SK-N-SH (cell line): Measurements from ENCODE around the gene NKX2-2. TPM values are rescaled to one million over a fixed set of nuclear protein-coding genes. Genes with fewer than 3 reads are reported as not detected.
A peak's percentile ranks its signal among the peaks of the same experiment; 100 is the strongest.

Experiments used
- CTCF ChIA-PET: fragments of 300-600, 350-600 bp; formaldehyde crosslinking; extraction: SDS; loops from one replicate; lab custom pipeline; 2021; lab: Yijun Ruan, JAX
- POLR2A ChIA-PET: fragments of 350-600 bp; sonication (Branson Sonifier 250); formaldehyde crosslinking; extraction: SDS; loops from one replicate; lab custom pipeline; 2020; ENCODE audit warnings: antibody characterized with exemption, inconsistent platforms; lab: Yijun Ruan, JAX
- DNase-seq: peaks from one replicate; pipeline ENCODE4 v3.0.0; 2012
- H2AFZ ChIP-seq: fragments of 200-600 bp; sonication (generic); 2 replicates; pipeline ENCODE4 v1.8.1; 2016; ENCODE audit warnings: antibody characterized with exemption, mild to moderate bottlenecking, low read depth
- H3F3A ChIP-seq: fragments of 200-600 bp; sonication (generic); replicated peaks from 2 replicates; pipeline ENCODE3; 2016; ENCODE audit warnings: antibody characterized with exemption, mild to moderate bottlenecking; ENCODE audit not compliant: insufficient read depth
- H3K27ac ChIP-seq, 2 experiments: fragments of 200-500 bp in 1 of 2; fragments of 200-600 bp in 1 of 2; sonication (Bioruptor generic) in 1 of 2; sonication (generic), shearing (Covaris generic) in 1 of 2; 2 replicates each; pipeline versions ENCODE4 v1.5.1 to v1.6.1; 2014 to 2016; ENCODE audit warnings: low read depth in 2 of 2, inconsistent platforms in 1 of 2, low read length in 1 of 2, mild to moderate bottlenecking in 1 of 2, mixed read lengths in 1 of 2
- H3K27me3 ChIP-seq: fragments of 200-600 bp; sonication (generic), shearing (Covaris generic); 2 replicates; pipeline ENCODE4 v1.6.1; 2016; ENCODE audit warnings: mixed run types; ENCODE audit not compliant: insufficient read depth
- H3K36me3 ChIP-seq, 2 experiments: fragments of 200-500 bp in 1 of 2; fragments of 200-600 bp in 1 of 2; sonication (Bioruptor generic) in 1 of 2; sonication (generic) in 1 of 2; replicated peaks in 1 of 2; 2 replicates each; pipeline versions ENCODE3 to v1.5.1; 2014 to 2016; ENCODE audit warnings: low read length in 1 of 2, mild to moderate bottlenecking in 1 of 2; ENCODE audit not compliant: insufficient read depth in 2 of 2, control insufficient read depth in 1 of 2
- H3K4me1 ChIP-seq, 2 experiments: fragments of 200-500 bp in 1 of 2; fragments of 200-600 bp in 1 of 2; sonication (Bioruptor generic) in 1 of 2; sonication (generic), shearing (Covaris generic) in 1 of 2; 2 replicates each; pipeline versions ENCODE4 v1.5.1 to v1.6.1; 2014 to 2016; ENCODE audit warnings: low read depth in 1 of 2, low read length in 1 of 2, mixed run types in 1 of 2; ENCODE audit not compliant: insufficient read depth in 2 of 2, control insufficient read depth in 1 of 2
- H3K4me2 ChIP-seq: fragments of 200-600 bp; sonication (generic), shearing (Covaris generic); 2 replicates; pipeline ENCODE4 v1.6.1; 2017; ENCODE audit warnings: mixed run types
- H3K4me3 ChIP-seq, 2 experiments: fragments of 200-500 bp in 1 of 2; fragments of 200-600 bp in 1 of 2; sonication (Bioruptor generic) in 1 of 2; sonication (generic), shearing (Covaris generic) in 1 of 2; 2 replicates each; pipeline versions ENCODE4 v1.5.1 to v1.8.1; 2014 to 2016; ENCODE audit warnings: low read depth in 2 of 2, inconsistent platforms in 1 of 2, low read length in 1 of 2, mild to moderate bottlenecking in 1 of 2, mixed read lengths in 1 of 2, moderate library complexity in 1 of 2
- H3K79me2 ChIP-seq: fragments of 200-600 bp; sonication (generic); 2 replicates; pipeline ENCODE4 v1.8.1; 2017; ENCODE audit warnings: mild to moderate bottlenecking; ENCODE audit not compliant: insufficient read depth
- H3K9ac ChIP-seq: fragments of 200-600 bp; sonication (generic); 2 replicates; pipeline ENCODE4 v1.6.1; 2017; ENCODE audit warnings: mixed run types
- H3K9me2 ChIP-seq: fragments of 200-600 bp; sonication (generic); 2 replicates; pipeline ENCODE4 v1.6.1; 2017; ENCODE audit warnings: mixed run types
- H3K9me3 ChIP-seq: fragments of 200-600 bp; sonication (generic); 2 replicates; pipeline ENCODE4 v1.6.1; 2017; ENCODE audit warnings: mixed run types, mild to moderate bottlenecking, moderate library complexity
- H4K20me1 ChIP-seq: fragments of 200-600 bp; sonication (generic); 2 replicates; pipeline ENCODE4 v1.6.1; 2017; ENCODE audit warnings: mild to moderate bottlenecking, mixed run types; ENCODE audit not compliant: insufficient read depth
- CTCF ChIP-seq: fragments of 200-600 bp; sonication (generic); IDR thresholded peaks from 2 replicates; pipeline ENCODE4 v1.6.1; 2017; ENCODE audit warnings: antibody characterized with exemption, mild to moderate bottlenecking, moderate library complexity
- ELF1 ChIP-seq: IDR thresholded peaks from 2 replicates; pipeline ENCODE4 v1.4.0; 2012
- EZH2phosphoT487 ChIP-seq: fragments of 200-600 bp; sonication (generic); IDR thresholded peaks from 2 replicates; pipeline ENCODE4 v1.6.1; 2017; ENCODE audit warnings: low read depth, mixed run types, mild to moderate bottlenecking, antibody characterized with exemption, moderate library complexity, borderline replicate concordance
- FOSL2 ChIP-seq: IDR thresholded peaks from 2 replicates; pipeline ENCODE4 v1.4.0; 2012; ENCODE audit warnings: low read depth, mild to moderate bottlenecking, moderate library complexity, borderline replicate concordance
- GATA2 ChIP-seq: sonication (generic); formaldehyde crosslinking; IDR thresholded peaks from 2 replicates; pipeline ENCODE4 v1.5.0; 2020; ENCODE audit warnings: mild to moderate bottlenecking, missing genetic modification reagents
- MEF2A ChIP-seq: IDR thresholded peaks from 2 replicates; pipeline ENCODE4 v1.4.0; 2012; ENCODE audit warnings: low read depth, borderline replicate concordance
- POLR2AphosphoS5 ChIP-seq: IDR thresholded peaks from 2 replicates; pipeline ENCODE4 v1.6.1; 2012; ENCODE audit warnings: low read depth, low read length
- RAD21 ChIP-seq: IDR thresholded peaks from 2 replicates; pipeline ENCODE4 v1.6.1; 2012; ENCODE audit warnings: mild to moderate bottlenecking, low read length
- RCOR1 ChIP-seq: fragments of 150-350 bp; IDR thresholded peaks from 2 replicates; pipeline ENCODE4 v1.6.1; 2017; ENCODE audit warnings: antibody characterized with exemption, low read length
- RXRA ChIP-seq: IDR thresholded peaks from 2 replicates; pipeline ENCODE4 v1.4.0; 2012; ENCODE audit warnings: low read depth, mild to moderate bottlenecking, borderline replicate concordance
- SIN3A ChIP-seq: IDR thresholded peaks from 2 replicates; pipeline ENCODE4 v1.6.1; 2012; ENCODE audit warnings: low read depth, mild to moderate bottlenecking, low read length, moderate library complexity, borderline replicate concordance
- SMC3 ChIP-seq: IDR thresholded peaks from 2 replicates; pipeline ENCODE4 v1.6.1; 2012; ENCODE audit warnings: low read depth, low read length, improper control_type of control experiment
- TCF12 ChIP-seq: IDR thresholded peaks from 2 replicates; pipeline ENCODE4 v1.4.0; 2012
- TEAD4 ChIP-seq: IDR thresholded peaks from 2 replicates; pipeline ENCODE4 v1.4.0; 2012; ENCODE audit warnings: mild to moderate bottlenecking, borderline replicate concordance; ENCODE audit not compliant: insufficient read depth
- USF2 ChIP-seq: fragments of 150-350 bp; IDR thresholded peaks from 2 replicates; pipeline ENCODE4 v1.6.1; 2017; ENCODE audit warnings: antibody characterized with exemption, low read length, low read depth, borderline replicate concordance
- ZBTB33 ChIP-seq: IDR thresholded peaks from 2 replicates; pipeline ENCODE4 v1.4.0; 2012; ENCODE audit warnings: low read depth, borderline replicate concordance
- WGBS: methylation state at CpG from one replicate; pipeline ENCODE4 v1.1.6; 2017; ENCODE audit warnings: low lambda C conversion rate; 5-methylcytosine and 5-hydroxymethylcytosine counted together
- polyA plus RNA-seq, 3 experiments: library from polyadenylated mRNA; depleted of rRNA; stranded (reverse); fragments of >200 nt; gene quantifications; 2 replicates each; pipeline ENCODE4 v1.2.3, GENCODE V29; 2012
- TF ChIP-seq, protein P1 (sequence below): fragments of 150-350 bp; IDR thresholded peaks from 2 replicates; pipeline ENCODE4 v1.6.1; 2016; ENCODE audit warnings: mild to moderate bottlenecking, low read depth, low read length
- TF ChIP-seq, protein P2 (sequence below): IDR thresholded peaks from 2 replicates; pipeline ENCODE4 v1.6.1; 2012; ENCODE audit warnings: mild to moderate bottlenecking, low read depth, low read length, moderate library complexity

The NKX2-2 gene
- polyA plus RNA-seq, 1 of the 3 experiments (the other 2 are of a cell fraction), result not detected

GRCh38 chr20:21517566-21518277, 3.9 kb upstream of the NKX2-2 start:
- POLR2A ChIA-PET, result interaction anchor here (0.6 kb wide), 1 partner anchor 419 kb away, joined by 3 read pairs; no protein-coding TSS in a partner anchor

More at GRCh38 chr20:21517566-21518277, 3.9 kb upstream of the NKX2-2 start:
- no peak overlapping the region for H3K27ac ChIP-seq
- H3K9me2 ChIP-seq, result no peaks in the 10 kb centered on the region
- CTCF ChIA-PET, result interaction anchor here (0.9 to 9.8 kb wide), 5 partner anchors 12 to 680 kb away, joined by 3 to 75 read pairs (median 5); no protein-coding TSS in a partner anchor
- H3K9me3 ChIP-seq, result no peaks in the 10 kb centered on the region
- H3K36me3 ChIP-seq, result no peaks in the 10 kb centered on the region
- H2AFZ ChIP-seq, result no peak overlapping the region
- no peak overlapping the region for H3K9ac ChIP-seq
- no peak overlapping the region for H3K4me2 ChIP-seq
- no peaks in the 10 kb centered on the region for H3F3A ChIP-seq
- H3K79me2 ChIP-seq, result no peaks in the 10 kb centered on the region
- H3K27me3 ChIP-seq, result peaks cover 90% of the 10 kb centered on the region
- WGBS, result 20% methylated on average over 18 of the region's 32 CpGs
- TF ChIP-seq RCOR1, result no peak
- TF ChIP-seq EZH2phosphoT487, result no peak
- TF ChIP-seq FOSL2, result no peak
- no peak for TF ChIP-seq SIN3A
- TF ChIP-seq, protein P1, sequence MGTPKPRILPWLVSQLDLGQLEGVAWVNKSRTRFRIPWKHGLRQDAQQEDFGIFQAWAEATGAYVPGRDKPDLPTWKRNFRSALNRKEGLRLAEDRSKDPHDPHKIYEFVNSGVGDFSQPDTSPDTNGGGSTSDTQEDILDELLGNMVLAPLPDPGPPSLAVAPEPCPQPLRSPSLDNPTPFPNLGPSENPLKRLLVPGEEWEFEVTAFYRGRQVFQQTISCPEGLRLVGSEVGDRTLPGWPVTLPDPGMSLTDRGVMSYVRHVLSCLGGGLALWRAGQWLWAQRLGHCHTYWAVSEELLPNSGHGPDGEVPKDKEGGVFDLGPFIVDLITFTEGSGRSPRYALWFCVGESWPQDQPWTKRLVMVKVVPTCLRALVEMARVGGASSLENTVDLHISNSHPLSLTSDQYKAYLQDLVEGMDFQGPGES, result no peak
- TF ChIP-seq SMC3, result no peak
- no peak for TF ChIP-seq POLR2AphosphoS5
- TF ChIP-seq RXRA, result no peak
- TF ChIP-seq GATA2 (CRISPR knock-in tag), result no peak
- no peak for TF ChIP-seq USF2
- no peak for TF ChIP-seq TCF12
- TF ChIP-seq RAD21, result no peak
- TF ChIP-seq, protein P2, sequence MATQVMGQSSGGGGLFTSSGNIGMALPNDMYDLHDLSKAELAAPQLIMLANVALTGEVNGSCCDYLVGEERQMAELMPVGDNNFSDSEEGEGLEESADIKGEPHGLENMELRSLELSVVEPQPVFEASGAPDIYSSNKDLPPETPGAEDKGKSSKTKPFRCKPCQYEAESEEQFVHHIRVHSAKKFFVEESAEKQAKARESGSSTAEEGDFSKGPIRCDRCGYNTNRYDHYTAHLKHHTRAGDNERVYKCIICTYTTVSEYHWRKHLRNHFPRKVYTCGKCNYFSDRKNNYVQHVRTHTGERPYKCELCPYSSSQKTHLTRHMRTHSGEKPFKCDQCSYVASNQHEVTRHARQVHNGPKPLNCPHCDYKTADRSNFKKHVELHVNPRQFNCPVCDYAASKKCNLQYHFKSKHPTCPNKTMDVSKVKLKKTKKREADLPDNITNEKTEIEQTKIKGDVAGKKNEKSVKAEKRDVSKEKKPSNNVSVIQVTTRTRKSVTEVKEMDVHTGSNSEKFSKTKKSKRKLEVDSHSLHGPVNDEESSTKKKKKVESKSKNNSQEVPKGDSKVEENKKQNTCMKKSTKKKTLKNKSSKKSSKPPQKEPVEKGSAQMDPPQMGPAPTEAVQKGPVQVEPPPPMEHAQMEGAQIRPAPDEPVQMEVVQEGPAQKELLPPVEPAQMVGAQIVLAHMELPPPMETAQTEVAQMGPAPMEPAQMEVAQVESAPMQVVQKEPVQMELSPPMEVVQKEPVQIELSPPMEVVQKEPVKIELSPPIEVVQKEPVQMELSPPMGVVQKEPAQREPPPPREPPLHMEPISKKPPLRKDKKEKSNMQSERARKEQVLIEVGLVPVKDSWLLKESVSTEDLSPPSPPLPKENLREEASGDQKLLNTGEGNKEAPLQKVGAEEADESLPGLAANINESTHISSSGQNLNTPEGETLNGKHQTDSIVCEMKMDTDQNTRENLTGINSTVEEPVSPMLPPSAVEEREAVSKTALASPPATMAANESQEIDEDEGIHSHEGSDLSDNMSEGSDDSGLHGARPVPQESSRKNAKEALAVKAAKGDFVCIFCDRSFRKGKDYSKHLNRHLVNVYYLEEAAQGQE, result no peak
- no peak for TF ChIP-seq TEAD4
- no peak for TF ChIP-seq ELF1
- no peak for TF ChIP-seq MEF2A
- no peak for TF ChIP-seq ZBTB33
- TF ChIP-seq CTCF, result no peak
- DNase-seq, result peak; percentile 10
- no peaks in the 10 kb centered on the region for H3K4me1 ChIP-seq
- H4K20me1 ChIP-seq, result no peaks in the 10 kb centered on the region
- no peak overlapping the region for H3K4me3 ChIP-seq
